KMS-11 (cell line): Measurements from ENCODE around the gene TMEM161A.

Source experiments
- H2AFZ ChIP-seq: fragments of 200-600 bp; sonication (generic); 2 replicates; pipeline ENCODE4 v1.6.1; 2016; ENCODE audit warnings: antibody characterized with exemption, mixed run types, low read depth
- H3K27ac ChIP-seq: fragments of 200-600 bp; sonication (generic); 2 replicates; pipeline ENCODE4 v1.6.1; 2016; ENCODE audit warnings: mild to moderate bottlenecking, mixed run types
- H3K27me3 ChIP-seq: fragments of 200-600 bp; sonication (generic); 2 replicates; pipeline ENCODE4 v1.6.1; 2017; ENCODE audit warnings: mild to moderate bottlenecking, low read depth, mixed run types, moderate library complexity; ENCODE audit not compliant: insufficient read depth
- H3K36me3 ChIP-seq: fragments of 200-600 bp; sonication (generic); 2 replicates; pipeline ENCODE4 v1.6.1; 2017; ENCODE audit warnings: mild to moderate bottlenecking, mixed run types; ENCODE audit not compliant: insufficient read depth
- H3K4me1 ChIP-seq: fragments of 200-600 bp; sonication (generic); 2 replicates; pipeline ENCODE4 v1.6.1; 2016; ENCODE audit warnings: mild to moderate bottlenecking, low read depth, mixed run types; ENCODE audit not compliant: poor library complexity, severe bottlenecking
- H3K4me2 ChIP-seq: fragments of 200-600 bp; sonication (generic); 2 replicates; pipeline ENCODE4 v1.7.0; 2016; ENCODE audit warnings: mild to moderate bottlenecking, mixed run types
- H3K4me3 ChIP-seq: fragments of 200-600 bp; sonication (generic); IDR thresholded peaks from 2 replicates; pipeline ENCODE4 v1.6.1; 2017; ENCODE audit warnings: low read depth, low read length, mixed read lengths; ENCODE audit not compliant: insufficient read depth
- H3K79me2 ChIP-seq: fragments of 200-600 bp; sonication (generic); 2 replicates; pipeline ENCODE4 v1.6.1; 2016; ENCODE audit warnings: low read depth, mixed run types; ENCODE audit not compliant: insufficient read depth
- H3K9ac ChIP-seq: fragments of 200-600 bp; sonication (generic); 2 replicates; pipeline ENCODE4 v1.6.1; 2016; ENCODE audit warnings: mild to moderate bottlenecking, mixed run types
- H4K20me1 ChIP-seq: fragments of 200-600 bp; sonication (generic); 2 replicates; pipeline ENCODE4 v1.6.1; 2016; ENCODE audit warnings: mild to moderate bottlenecking, mixed run types; ENCODE audit not compliant: insufficient read depth
- TF ChIP-seq, protein P1 (sequence below): fragments of 200-600 bp; sonication (generic); conservative IDR thresholded peaks from 2 replicates; pipeline ENCODE4 v1.6.1; 2017; ENCODE audit warnings: low read depth, mild to moderate bottlenecking, antibody characterized with exemption, low read length, moderate library complexity, mixed read lengths

The TMEM161A gene

DNA sequence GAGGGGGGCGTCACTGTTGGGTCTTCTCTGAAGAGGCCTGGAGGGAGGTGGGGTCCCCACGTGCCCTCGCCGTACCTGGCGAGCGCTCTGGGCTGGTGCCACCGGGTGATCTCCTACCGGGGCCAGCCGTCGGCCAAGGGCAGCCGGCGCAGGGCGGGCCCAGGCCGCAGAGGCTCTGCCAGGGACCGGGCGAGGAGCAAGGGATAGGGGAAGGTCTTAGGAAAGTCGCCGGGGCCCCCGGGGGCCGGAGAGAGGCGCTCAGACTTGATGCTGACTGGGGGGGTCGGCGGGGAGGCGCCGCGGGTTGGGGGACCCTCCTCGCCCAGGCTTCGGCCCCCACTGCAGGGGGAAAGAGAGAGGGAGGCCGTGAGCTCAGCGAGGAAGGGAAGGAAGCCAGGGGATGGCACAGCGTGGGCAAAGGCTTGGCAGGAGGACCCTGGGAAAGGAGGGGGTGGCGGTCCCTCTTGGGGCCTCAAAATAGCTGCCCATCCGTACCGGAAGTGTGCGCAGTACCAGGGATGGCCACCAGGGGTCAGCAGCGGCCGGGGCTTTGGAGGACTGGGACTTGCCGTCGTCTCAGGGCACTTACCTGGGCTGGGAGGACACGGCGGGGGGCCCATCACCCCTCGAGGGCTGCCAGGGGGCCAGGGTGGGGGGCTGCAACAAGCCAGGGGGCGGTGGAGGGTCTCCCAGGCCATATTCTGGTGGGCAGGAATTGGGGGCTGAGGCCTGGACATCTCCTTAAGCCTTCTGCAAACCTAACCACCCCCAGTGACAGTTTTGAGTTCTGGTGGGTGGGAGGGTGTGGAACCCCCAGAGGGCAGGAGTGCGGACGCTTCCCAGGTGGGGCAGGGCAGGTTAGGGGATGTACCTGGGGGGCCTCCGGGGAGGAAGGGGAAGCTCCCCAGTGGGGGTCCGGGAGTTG lies 7.7 kb upstream of the TMEM161A start:
- no peaks in the 10 kb centered on the region for H3K4me1 ChIP-seq

DNA sequence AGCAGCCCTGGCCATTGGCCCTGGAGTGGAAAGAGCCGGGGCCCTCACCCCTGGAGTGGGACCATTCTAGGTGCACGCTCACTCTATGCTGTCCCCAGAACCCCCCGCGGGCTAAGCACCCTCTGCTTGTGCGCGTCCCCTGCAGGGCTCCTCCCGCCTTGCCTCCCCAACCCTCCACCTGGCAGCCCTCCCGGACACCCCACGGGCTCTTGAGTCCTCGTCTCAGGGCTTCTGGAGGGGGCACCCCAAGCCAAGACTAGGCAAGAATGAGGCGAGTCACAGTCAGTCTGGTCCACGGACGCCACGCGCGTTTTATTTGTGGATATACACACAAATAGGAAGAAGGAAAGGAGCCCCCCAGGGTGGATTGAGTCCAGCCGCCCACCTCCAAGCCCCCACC lies 7.0 kb upstream of the TMEM161A start:
- Histone ChIP-seq H3K27ac (no peak overlapping the region), H3K4me2 (no peak overlapping the region), H3K4me3 (no peak overlapping the region), H2AFZ (peak overlapping the region; percentile 78; the same call in 1 of the 2 replicates), H3K27me3 (no peaks in the 10 kb centered on the region), H3K9ac (no peak overlapping the region), H4K20me1 (no peaks in the 10 kb centered on the region), H3K36me3 (no peaks in the 10 kb centered on the region), H3K4me1 (no peaks in the 10 kb centered on the region), H3K79me2 (no peaks in the 10 kb centered on the region)
- TF ChIP-seq, protein P1, sequence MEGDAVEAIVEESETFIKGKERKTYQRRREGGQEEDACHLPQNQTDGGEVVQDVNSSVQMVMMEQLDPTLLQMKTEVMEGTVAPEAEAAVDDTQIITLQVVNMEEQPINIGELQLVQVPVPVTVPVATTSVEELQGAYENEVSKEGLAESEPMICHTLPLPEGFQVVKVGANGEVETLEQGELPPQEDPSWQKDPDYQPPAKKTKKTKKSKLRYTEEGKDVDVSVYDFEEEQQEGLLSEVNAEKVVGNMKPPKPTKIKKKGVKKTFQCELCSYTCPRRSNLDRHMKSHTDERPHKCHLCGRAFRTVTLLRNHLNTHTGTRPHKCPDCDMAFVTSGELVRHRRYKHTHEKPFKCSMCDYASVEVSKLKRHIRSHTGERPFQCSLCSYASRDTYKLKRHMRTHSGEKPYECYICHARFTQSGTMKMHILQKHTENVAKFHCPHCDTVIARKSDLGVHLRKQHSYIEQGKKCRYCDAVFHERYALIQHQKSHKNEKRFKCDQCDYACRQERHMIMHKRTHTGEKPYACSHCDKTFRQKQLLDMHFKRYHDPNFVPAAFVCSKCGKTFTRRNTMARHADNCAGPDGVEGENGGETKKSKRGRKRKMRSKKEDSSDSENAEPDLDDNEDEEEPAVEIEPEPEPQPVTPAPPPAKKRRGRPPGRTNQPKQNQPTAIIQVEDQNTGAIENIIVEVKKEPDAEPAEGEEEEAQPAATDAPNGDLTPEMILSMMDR, result no peak

More for the DNA sequence above, 7.7 kb upstream of the TMEM161A start:
- TF ChIP-seq, protein P1, result peak; percentile 84
- Histone ChIP-seq H3K79me2 (no peaks in the 10 kb centered on the region), H3K4me3 (no peak overlapping the region), H3K4me2 (no peak overlapping the region), H3K9ac (no peak overlapping the region; the same call in 1 of the 2 replicates), H4K20me1 (no peaks in the 10 kb centered on the region), H3K27me3 (no peaks in the 10 kb centered on the region), H3K36me3 (no peaks in the 10 kb centered on the region), H2AFZ (peak overlapping the region; percentile 78), H3K27ac (no peak overlapping the region)

DNA sequence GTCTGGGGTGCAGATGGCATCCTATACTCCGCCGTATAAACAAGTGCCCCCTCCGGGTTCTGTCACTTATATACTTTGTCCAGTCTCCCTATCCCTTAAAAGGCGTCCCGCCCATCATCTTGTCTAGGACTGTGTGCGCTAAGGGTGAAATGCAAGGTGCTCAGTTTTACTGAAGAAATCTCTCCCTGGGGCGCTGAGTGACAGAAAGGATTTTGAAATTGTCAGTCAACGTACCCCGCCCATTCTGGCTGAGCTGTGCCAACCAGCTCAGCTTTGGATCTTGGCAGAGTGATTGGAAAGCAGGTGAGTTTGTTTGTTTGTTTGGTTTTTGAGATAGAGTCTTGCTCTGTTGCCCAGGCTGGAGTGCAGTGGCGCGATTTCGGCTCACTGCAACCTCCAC lies 4.1 kb upstream of the TMEM161A start:
- Histone ChIP-seq H3K27me3 (no peaks in the 10 kb centered on the region), H4K20me1 (no peaks in the 10 kb centered on the region), H3K36me3 (no peaks in the 10 kb centered on the region), H3K27ac (no peak overlapping the region), H2AFZ (no peak overlapping the region), H3K4me1 (no peaks in the 10 kb centered on the region), H3K9ac (no peak overlapping the region), H3K4me3 (no peak overlapping the region), H3K4me2 (no peak overlapping the region), H3K79me2 (peaks cover 6% of the 10 kb centered on the region; the same call in 1 of the 2 replicates)
- TF ChIP-seq, protein P1, result no peak

DNA sequence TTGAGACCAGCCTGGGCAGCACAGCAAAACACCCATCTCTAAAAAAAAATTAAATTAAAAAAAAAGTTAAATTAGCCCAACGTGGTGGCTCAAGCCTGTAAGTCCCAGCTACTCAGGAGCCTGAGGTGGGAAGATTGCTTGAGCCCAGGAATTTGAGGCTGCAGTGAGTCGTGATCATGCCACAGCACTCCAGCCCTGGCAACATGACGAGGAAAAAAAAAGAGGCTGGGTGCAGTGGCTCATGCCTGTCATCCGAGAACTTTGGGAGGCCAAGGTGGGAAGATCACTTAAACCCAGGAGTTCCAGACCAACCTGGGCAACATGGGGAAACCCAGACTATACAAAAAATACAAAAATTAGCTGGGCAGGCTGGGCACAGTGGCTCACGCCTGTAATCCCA lies 2.2 kb upstream of the TMEM161A start:
- Histone ChIP-seq H3K36me3 (no peaks in the 10 kb centered on the region), H3K4me3 (no peak overlapping the region), H3K9ac (no peak overlapping the region), H3K4me2 (no peak overlapping the region), H2AFZ (no peak overlapping the region), H3K27me3 (no peaks in the 10 kb centered on the region), H3K79me2 (peaks cover 12% of the 10 kb centered on the region; the same call in 1 of the 2 replicates), H3K4me1 (no peaks in the 10 kb centered on the region), H3K27ac (no peak overlapping the region), H4K20me1 (no peaks in the 10 kb centered on the region)
- TF ChIP-seq, protein P1, result no peak
